Fibroblast of lung (primary cell): ENCODE data around the gene CNKSR3. TPM values are rescaled to one million over a fixed set of nuclear protein-coding genes. Genes with fewer than 3 reads are reported as not detected.

Experiments
- DNase-seq, 2 donors: peaks; one replicate each; pipeline versions ENCODE4 v3.0.0 to v3.0.0-alpha.2; 2010; ENCODE audit warnings: low read depth in 2 of 2
- H2AFZ ChIP-seq: 2 replicates; pipeline ENCODE4 v1.5.1; 2012; ENCODE audit warnings: low read length, control low read depth, inconsistent platforms
- H3K27ac ChIP-seq: 2 replicates; pipeline ENCODE4 v1.5.1; 2011; ENCODE audit warnings: low read length, control low read depth; ENCODE audit not compliant: insufficient read depth
- H3K27me3 ChIP-seq: 2 replicates; pipeline ENCODE4 v1.5.1; 2011; ENCODE audit warnings: mild to moderate bottlenecking, low read length; ENCODE audit not compliant: control insufficient read depth, insufficient read depth
- H3K36me3 ChIP-seq: 2 replicates; pipeline ENCODE4 v1.5.1; 2011; ENCODE audit warnings: low read length; ENCODE audit not compliant: control insufficient read depth, insufficient read depth
- H3K4me1 ChIP-seq: 2 replicates; pipeline ENCODE4 v1.5.1; 2011; ENCODE audit warnings: low read length; ENCODE audit not compliant: control insufficient read depth, insufficient read depth; ENCODE audit errors: extremely low read depth
- H3K4me2 ChIP-seq: 2 replicates; pipeline ENCODE4 v1.5.1; 2011; ENCODE audit warnings: low read length, control low read depth; ENCODE audit not compliant: insufficient read depth; ENCODE audit errors: extremely low read depth
- H3K4me3 ChIP-seq, 4 experiments: fragments of 200-600 bp in 1 of 4; sonication (generic) in 1 of 4; replicated peaks in 1 of 4; 2 replicates each; pipeline ENCODE4 v1.5.1; 2011 to 2016; ENCODE audit warnings: low read length in 4 of 4, low read depth in 3 of 4, mild to moderate bottlenecking in 3 of 4, control low read depth in 2 of 4, inconsistent platforms in 1 of 4, mixed read lengths in 1 of 4; ENCODE audit not compliant: insufficient read depth in 1 of 4; ENCODE audit errors: control extremely low read depth in 1 of 4
- H3K79me2 ChIP-seq: 2 replicates; pipeline ENCODE4 v1.5.1; 2012; ENCODE audit warnings: mild to moderate bottlenecking, low read length, inconsistent platforms; ENCODE audit not compliant: control insufficient read depth, insufficient read depth
- H3K9ac ChIP-seq: 2 replicates; pipeline ENCODE4 v1.5.1; 2011; ENCODE audit warnings: mild to moderate bottlenecking, low read length, control low read depth; ENCODE audit not compliant: insufficient read depth
- H3K9me3 ChIP-seq: 2 replicates; pipeline ENCODE4 v1.5.1; 2012; ENCODE audit warnings: low read depth, low read length; ENCODE audit not compliant: control insufficient read depth, insufficient read depth
- H4K20me1 ChIP-seq: 2 replicates; pipeline ENCODE4 v1.5.1; 2011; ENCODE audit warnings: low read length; ENCODE audit not compliant: control insufficient read depth, insufficient read depth; ENCODE audit errors: extremely low read depth
- EZH2 ChIP-seq: IDR thresholded peaks from 2 replicates; pipeline ENCODE4 v1.5.1; 2012; ENCODE audit warnings: low read length, control low read depth, mild to moderate bottlenecking; ENCODE audit errors: missing control alignments
- polyA plus RNA-seq, 2 donors: library from polyadenylated mRNA; depleted of rRNA in 1 of 2; stranded (reverse) in 1 of 2; unstranded in 1 of 2; fragments of >200 nt; gene quantifications; 2 replicates each; pipeline ENCODE4 v1.2.1, GENCODE V29; 2011 to 2012; ENCODE audit warnings: missing spikeins in 1 of 2
- total RNA-seq: library from RNA; depleted of rRNA; stranded (reverse); fragments of >200 nt; gene quantifications from 2 replicates; pipeline ENCODE4 v1.2.1, GENCODE V29; 2014
- TF ChIP-seq, protein P1 (sequence below), 2 donors: IDR thresholded peaks in 1 of 2; conservative IDR thresholded peaks in 1 of 2; 1 replicate in 1 of 2; 2 replicates in 1 of 2; pipeline ENCODE4 v1.5.1; 2011 to 2012; ENCODE audit warnings: low read length in 2 of 2, control low read depth in 1 of 2, inconsistent platforms in 1 of 2, low read depth in 1 of 2, mild to moderate bottlenecking in 1 of 2

CNKSR3 gene
- total and polyA plus RNA-seq, 2 donors (not counting 1 experiment from before 2014, with no cell fraction given) = 5.5 to 14.0 TPM

DNA sequence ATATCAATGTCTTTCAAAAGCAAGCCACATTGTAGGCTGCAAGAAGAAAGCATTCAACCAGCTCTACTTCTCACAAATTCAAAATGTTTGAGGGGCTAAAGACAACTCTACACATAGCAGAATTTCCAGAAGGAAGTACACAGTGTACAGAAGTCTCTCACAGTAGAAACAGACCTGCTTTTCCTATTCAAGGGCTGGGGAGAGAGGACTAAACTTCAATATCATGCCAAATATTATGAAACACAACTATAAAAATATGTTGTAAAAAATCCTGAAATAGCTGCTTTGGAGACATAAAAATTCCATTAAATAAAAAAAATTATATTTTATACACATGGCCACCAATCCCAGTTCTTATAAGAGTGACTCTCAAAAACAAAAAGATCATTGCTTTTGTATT lies 83.0 kb downstream of the CNKSR3 start:
- H3K36me3 ChIP-seq = peaks cover 2% of the 10 kb centered on the region
- no peaks in the 10 kb centered on the region for H3K27me3 ChIP-seq
- TF ChIP-seq, protein P1, sequence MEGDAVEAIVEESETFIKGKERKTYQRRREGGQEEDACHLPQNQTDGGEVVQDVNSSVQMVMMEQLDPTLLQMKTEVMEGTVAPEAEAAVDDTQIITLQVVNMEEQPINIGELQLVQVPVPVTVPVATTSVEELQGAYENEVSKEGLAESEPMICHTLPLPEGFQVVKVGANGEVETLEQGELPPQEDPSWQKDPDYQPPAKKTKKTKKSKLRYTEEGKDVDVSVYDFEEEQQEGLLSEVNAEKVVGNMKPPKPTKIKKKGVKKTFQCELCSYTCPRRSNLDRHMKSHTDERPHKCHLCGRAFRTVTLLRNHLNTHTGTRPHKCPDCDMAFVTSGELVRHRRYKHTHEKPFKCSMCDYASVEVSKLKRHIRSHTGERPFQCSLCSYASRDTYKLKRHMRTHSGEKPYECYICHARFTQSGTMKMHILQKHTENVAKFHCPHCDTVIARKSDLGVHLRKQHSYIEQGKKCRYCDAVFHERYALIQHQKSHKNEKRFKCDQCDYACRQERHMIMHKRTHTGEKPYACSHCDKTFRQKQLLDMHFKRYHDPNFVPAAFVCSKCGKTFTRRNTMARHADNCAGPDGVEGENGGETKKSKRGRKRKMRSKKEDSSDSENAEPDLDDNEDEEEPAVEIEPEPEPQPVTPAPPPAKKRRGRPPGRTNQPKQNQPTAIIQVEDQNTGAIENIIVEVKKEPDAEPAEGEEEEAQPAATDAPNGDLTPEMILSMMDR (conservative IDR thresholded peaks at IDR 0.05 in 1 of 2, IDR thresholded peaks at IDR 0.05 in 1 of 2; ENCODE audit: low read depth in 1 of 2, low read length in 2 of 2) = no peak
- TF ChIP-seq EZH2 = no peak
- no peaks in the 10 kb centered on the region for H3K9me3 ChIP-seq
- no peaks in the 10 kb centered on the region for H3K79me2 ChIP-seq
- H2AFZ ChIP-seq = no peak overlapping the region
- no peak overlapping the region for H3K9ac ChIP-seq
- no peak overlapping the region for H3K27ac ChIP-seq
- H4K20me1 ChIP-seq = no peaks in the 10 kb centered on the region
- no peak overlapping the region for H3K4me2 ChIP-seq
- no peak overlapping the region for H3K4me3 ChIP-seq
- H3K4me1 ChIP-seq = peaks cover 2% of the 10 kb centered on the region
- DNase-seq = no peak

DNA sequence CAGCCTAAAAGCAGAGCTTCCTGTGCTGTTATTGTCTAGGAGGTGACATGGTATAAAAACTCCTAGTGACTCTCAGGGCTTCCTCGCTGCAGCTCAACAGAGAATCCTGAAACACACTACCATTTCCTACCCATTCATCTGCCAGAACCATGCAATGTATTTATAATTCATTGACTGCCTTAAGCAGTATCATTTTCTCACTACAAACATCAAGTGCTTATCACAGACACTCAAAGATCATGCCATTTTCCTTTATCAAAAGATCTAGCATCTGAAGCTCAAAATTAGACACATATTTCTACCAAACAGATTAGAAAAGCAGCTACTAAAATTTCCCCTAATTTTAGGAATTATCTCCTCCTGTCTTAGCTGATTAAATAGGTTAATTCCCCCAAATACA lies 83.5 kb downstream of the CNKSR3 start:
- no peak overlapping the region for H3K9ac ChIP-seq
- no peak overlapping the region for H3K4me2 ChIP-seq
- H3K9me3 ChIP-seq = no peaks in the 10 kb centered on the region
- no peak for DNase-seq
- H4K20me1 ChIP-seq = no peaks in the 10 kb centered on the region
- H3K27me3 ChIP-seq = no peaks in the 10 kb centered on the region
- H3K27ac ChIP-seq = no peak overlapping the region
- H3K4me3 ChIP-seq = no peak overlapping the region
- peaks cover 2% of the 10 kb centered on the region for H3K36me3 ChIP-seq
- no peak for TF ChIP-seq EZH2
- TF ChIP-seq, protein P1 (conservative IDR thresholded peaks at IDR 0.05 in 1 of 2, IDR thresholded peaks at IDR 0.05 in 1 of 2; ENCODE audit: low read depth in 1 of 2, low read length in 2 of 2) = no peak
- no peak overlapping the region for H2AFZ ChIP-seq
- no peaks in the 10 kb centered on the region for H3K79me2 ChIP-seq
- H3K4me1 ChIP-seq = peaks cover 2% of the 10 kb centered on the region

DNA sequence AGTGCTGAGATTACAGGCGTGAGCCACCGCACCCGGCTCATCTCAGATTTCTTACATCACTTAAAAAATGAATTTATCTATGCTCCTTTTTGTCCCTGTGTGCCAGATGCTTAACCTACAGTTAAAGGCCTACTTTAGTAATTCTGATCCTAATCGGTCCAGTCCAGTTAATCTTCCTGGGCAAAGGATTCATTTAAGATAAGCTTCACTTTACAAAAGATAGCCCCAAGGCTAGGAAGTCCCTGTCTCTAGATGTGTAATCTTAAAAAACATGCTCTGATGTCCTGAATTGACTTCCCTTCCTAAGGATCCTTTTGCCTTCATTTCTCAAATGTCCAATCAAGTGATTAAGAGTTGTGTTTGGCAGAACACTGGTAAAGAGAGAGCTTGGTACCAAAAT lies 85.5 kb downstream of the CNKSR3 start:
- DNase-seq = no peak
- Histone ChIP-seq H3K4me3 (no peak overlapping the region), H3K4me1 (peaks cover 2% of the 10 kb centered on the region), H3K9ac (no peak overlapping the region), H3K9me3 (no peaks in the 10 kb centered on the region), H3K79me2 (no peaks in the 10 kb centered on the region), H4K20me1 (no peaks in the 10 kb centered on the region), H2AFZ (no peak overlapping the region), H3K27ac (no peak overlapping the region), H3K4me2 (no peak overlapping the region), H3K27me3 (no peaks in the 10 kb centered on the region), H3K36me3 (peaks cover 4% of the 10 kb centered on the region)
- no peak for TF ChIP-seq EZH2
- TF ChIP-seq, protein P1 (conservative IDR thresholded peaks at IDR 0.05 in 1 of 2, IDR thresholded peaks at IDR 0.05 in 1 of 2; ENCODE audit: low read depth in 1 of 2, low read length in 2 of 2) = no peak
